H1 (cell line): ENCODE results near the gene ANKFN1. TPM values are rescaled to one million over a fixed set of nuclear protein-coding genes. Genes with fewer than 3 reads are reported as not detected.

ENCODE experiments used
- CTCF ChIA-PET: fragments of 300-600 bp; sonication (Branson Sonifier 250); formaldehyde crosslinking; loops from one replicate; lab custom pipeline; 2021; ENCODE audit not compliant: partially characterized antibody; lab: Charles Lee
- POLR2A ChIA-PET: fragments of 300-600 bp; sonication (Branson Sonifier 250); formaldehyde crosslinking; loops from one replicate; lab custom pipeline; 2021; ENCODE audit warnings: inconsistent platforms; ENCODE audit not compliant: partially characterized antibody; lab: Charles Lee
- DNase-seq, 2 experiments: peaks; one replicate each; pipeline versions ENCODE4 v3.0.0 to v3.0.0-alpha.2; 2010 to 2022; ENCODE audit warnings: low spot score in 2 of 2, low read depth in 1 of 2, mixed read lengths in 1 of 2
- FAIRE-seq: peaks from 2 replicates; lab custom pipeline; 2011; peaks lifted over from hg19 to GRCh38; lab: Jason Lieb, UNC
- H2AFZ ChIP-seq: 2 replicates; pipeline ENCODE4 v1.8.1; 2012; ENCODE audit warnings: low read length, inconsistent platforms
- H2AK5ac ChIP-seq: 2 replicates; pipeline ENCODE4 v1.6.1; 2013; ENCODE audit warnings: low read depth, low read length
- H2BK120ac ChIP-seq: replicated peaks from 2 replicates; pipeline ENCODE3; 2013; ENCODE audit warnings: low read depth, low read length, inconsistent platforms
- H2BK12ac ChIP-seq: 2 replicates; pipeline ENCODE4 v1.6.1; 2013; ENCODE audit warnings: low read depth, low read length
- H2BK15ac ChIP-seq: 2 replicates; pipeline ENCODE4 v1.6.1; 2013; ENCODE audit warnings: low read length
- H2BK20ac ChIP-seq: 2 replicates; pipeline ENCODE4 v1.6.1; 2013; ENCODE audit warnings: low read length
- H2BK5ac ChIP-seq: 2 replicates; pipeline ENCODE4 v1.6.1; 2013; ENCODE audit warnings: low read depth, low read length
- H3K14ac ChIP-seq: 2 replicates; pipeline ENCODE4 v1.6.1; 2013; ENCODE audit warnings: inconsistent platforms; ENCODE audit not compliant: insufficient read length
- H3K18ac ChIP-seq: 2 replicates; pipeline ENCODE4 v1.6.1; 2013; ENCODE audit warnings: low read length; ENCODE audit errors: extremely low read depth
- H3K23ac ChIP-seq: 2 replicates; pipeline ENCODE4 v1.6.1; 2013; ENCODE audit warnings: inconsistent platforms; ENCODE audit not compliant: insufficient read length
- H3K23me2 ChIP-seq: 2 replicates; pipeline ENCODE4 v1.6.1; 2013; ENCODE audit warnings: low read depth, low read length
- H3K27ac ChIP-seq: 2 replicates; pipeline ENCODE4 v1.6.1; 2011; ENCODE audit warnings: low read depth, low read length, inconsistent platforms
- H3K27me3 ChIP-seq, 4 experiments: replicated peaks in 1 of 4; 1 replicate in 1 of 4; 2 replicates in 3 of 4; pipeline versions ENCODE4 v1.6.1 to v1.8.1; 2011 to 2013; ENCODE audit warnings: low read length in 3 of 4, mild to moderate bottlenecking in 3 of 4, inconsistent platforms in 2 of 4, mixed read lengths in 2 of 4, moderate library complexity in 1 of 4; ENCODE audit not compliant: control insufficient read depth in 3 of 4, insufficient read depth in 3 of 4; ENCODE audit errors: extremely low read depth in 1 of 4
- H3K36me3 ChIP-seq, 4 experiments: 2 replicates each; pipeline versions ENCODE4 v1.6.1 to v1.8.1; 2011 to 2013; ENCODE audit warnings: mild to moderate bottlenecking in 4 of 4, low read length in 3 of 4, moderate library complexity in 2 of 4, control low read depth in 1 of 4, inconsistent platforms in 1 of 4; ENCODE audit not compliant: insufficient read depth in 4 of 4, control insufficient read depth in 2 of 4
- H3K4ac ChIP-seq: replicated peaks from 2 replicates; pipeline ENCODE3; 2013; ENCODE audit warnings: low read length, low read depth, mixed read lengths, inconsistent platforms; ENCODE audit not compliant: insufficient read length
- H3K4me1 ChIP-seq, 4 experiments: replicated peaks in 1 of 4; 1 replicate in 1 of 4; 2 replicates in 3 of 4; pipeline versions ENCODE4 v1.6.1 to v1.8.1; 2011 to 2013; ENCODE audit warnings: low read length in 3 of 4, inconsistent platforms in 2 of 4, mixed read lengths in 1 of 4; ENCODE audit not compliant: insufficient read depth in 4 of 4, control insufficient read depth in 3 of 4
- H3K4me2 ChIP-seq, 2 experiments: 2 replicates each; pipeline versions ENCODE4 v1.6.1 to v1.8.1; 2011 to 2013; ENCODE audit warnings: low read depth in 2 of 2, low read length in 2 of 2, control low read depth in 1 of 2, inconsistent platforms in 1 of 2, mild to moderate bottlenecking in 1 of 2; ENCODE audit not compliant: insufficient read depth in 1 of 2
- H3K4me3 ChIP-seq, 4 experiments: fragments of 200-600, 300-600 bp in 1 of 4; sonication (generic), shearing (Covaris generic), sonication (Bioruptor Twin) in 1 of 4; 2 replicates each; pipeline versions ENCODE4 v1.5.1 to v1.8.1; 2011 to 2016; ENCODE audit warnings: low read length in 4 of 4, low read depth in 3 of 4, control low read depth in 2 of 4, inconsistent platforms in 2 of 4, mild to moderate bottlenecking in 2 of 4, mixed read lengths in 1 of 4, moderate library complexity in 1 of 4; ENCODE audit not compliant: insufficient read depth in 2 of 4; ENCODE audit errors: extremely low read depth in 1 of 4
- H3K56ac ChIP-seq: replicated peaks from 2 replicates; pipeline ENCODE3; 2013; ENCODE audit warnings: low read depth, mild to moderate bottlenecking, mixed read lengths, low read length, inconsistent platforms; ENCODE audit not compliant: insufficient read length
- H3K79me1 ChIP-seq: 2 replicates; pipeline ENCODE4 v1.6.1; 2013; ENCODE audit warnings: low read depth, low read length, control low read depth
- H3K79me2 ChIP-seq, 2 experiments: 2 replicates each; pipeline versions ENCODE4 v1.6.1 to v1.8.1; 2012 to 2013; ENCODE audit warnings: low read length in 2 of 2, mild to moderate bottlenecking in 2 of 2, inconsistent platforms in 1 of 2; ENCODE audit not compliant: insufficient read depth in 2 of 2, control insufficient read depth in 1 of 2
- H3K9ac ChIP-seq, 4 experiments: replicated peaks in 1 of 4; 1 replicate in 1 of 4; 2 replicates in 3 of 4; pipeline versions ENCODE4 v1.6.1 to v1.8.1; 2011 to 2013; ENCODE audit warnings: low read depth in 3 of 4, low read length in 3 of 4, control low read depth in 2 of 4, mild to moderate bottlenecking in 2 of 4, moderate library complexity in 2 of 4, inconsistent platforms in 1 of 4; ENCODE audit errors: extremely low read depth in 1 of 4
- H3K9me3 ChIP-seq, 2 experiments: 2 replicates each; pipeline versions ENCODE4 v1.6.1 to v1.8.1; 2012 to 2013; ENCODE audit warnings: mild to moderate bottlenecking in 2 of 2, moderate library complexity in 2 of 2, control low read depth in 1 of 2, inconsistent platforms in 1 of 2, low read depth in 1 of 2, low read length in 1 of 2, mixed read lengths in 1 of 2; ENCODE audit not compliant: insufficient read depth in 2 of 2
- H4K20me1 ChIP-seq, 2 experiments: replicated peaks in 1 of 2; 2 replicates each; pipeline versions ENCODE3 to v1.8.1; 2011 to 2013; ENCODE audit warnings: inconsistent platforms in 2 of 2, low read length in 2 of 2, mild to moderate bottlenecking in 1 of 2; ENCODE audit not compliant: insufficient read depth in 2 of 2, control insufficient read depth in 1 of 2
- H4K5ac ChIP-seq: 2 replicates; pipeline ENCODE4 v1.6.1; 2013; ENCODE audit warnings: low read length, low read depth, mixed read lengths, inconsistent platforms; ENCODE audit not compliant: insufficient read length
- H4K8ac ChIP-seq: 2 replicates; pipeline ENCODE4 v1.8.0; 2013; ENCODE audit warnings: mild to moderate bottlenecking, moderate library complexity, low read length, inconsistent platforms; ENCODE audit not compliant: insufficient read depth; ENCODE audit errors: extremely low read depth
- H4K91ac ChIP-seq: replicated peaks from 2 replicates; pipeline ENCODE3; 2013; ENCODE audit warnings: low read length, mixed read lengths, inconsistent platforms; ENCODE audit not compliant: insufficient read length
- BACH1 ChIP-seq: IDR thresholded peaks from 2 replicates; pipeline ENCODE4 v1.6.1; 2012; ENCODE audit warnings: low read length, improper control_type of control experiment
- HDAC6 ChIP-seq: IDR thresholded peaks from one replicate; pipeline ENCODE4 v1.7.1; 2012; ENCODE audit warnings: low read depth, mild to moderate bottlenecking, inconsistent platforms, low read length, moderate library complexity
- JUN ChIP-seq: IDR thresholded peaks from 2 replicates; pipeline ENCODE4 v1.6.1; 2011; ENCODE audit warnings: low read depth, mild to moderate bottlenecking, improper control_type of control experiment, low read length
- JUND ChIP-seq: IDR thresholded peaks from 2 replicates; pipeline ENCODE4 v1.6.1; 2011; ENCODE audit warnings: mild to moderate bottlenecking, improper control_type of control experiment, low read length
- KDM4A ChIP-seq: IDR thresholded peaks from one replicate; pipeline ENCODE4 v1.7.1; 2012; ENCODE audit warnings: low read depth, mild to moderate bottlenecking, moderate library complexity, low read length, inconsistent platforms; ENCODE audit not compliant: severe bottlenecking
- KDM5A ChIP-seq: fragments of 200-600 bp; IDR thresholded peaks from 2 replicates; pipeline ENCODE4 v1.7.1; 2012; ENCODE audit warnings: mild to moderate bottlenecking, low read length, inconsistent platforms, mixed read lengths
- MAFK ChIP-seq: IDR thresholded peaks from 2 replicates; pipeline ENCODE4 v1.6.1; 2012; ENCODE audit warnings: low read depth, mild to moderate bottlenecking, improper control_type of control experiment, low read length
- NRF1 ChIP-seq: IDR thresholded peaks from 2 replicates; pipeline ENCODE4 v1.6.1; 2011; ENCODE audit warnings: mild to moderate bottlenecking, low read depth, low read length, improper control_type of control experiment
- POU5F1 ChIP-seq: IDR thresholded peaks from 2 replicates; pipeline ENCODE4 v1.6.1; 2011; ENCODE audit warnings: low read depth, mild to moderate bottlenecking, low read length, moderate library complexity
- RBBP5 ChIP-seq: IDR thresholded peaks from 2 replicates; pipeline ENCODE4 v1.7.1; 2012; ENCODE audit warnings: low read depth, mild to moderate bottlenecking, inconsistent platforms, low read length, moderate library complexity, borderline replicate concordance
- SAP30 ChIP-seq: fragments of 300-600 bp; sonication (generic); IDR thresholded peaks from 2 replicates; pipeline ENCODE4 v1.7.1; 2012; ENCODE audit warnings: low read length, moderate library complexity, mild to moderate bottlenecking, inconsistent platforms; ENCODE audit not compliant: insufficient read depth, insufficient replicate concordance
- SIX5 ChIP-seq: IDR thresholded peaks from 2 replicates; pipeline ENCODE4 v1.6.1; 2011; ENCODE audit warnings: mild to moderate bottlenecking, low read depth, low read length
- TAF7 ChIP-seq: optimal IDR thresholded peaks from 2 replicates; pipeline ENCODE3; 2011; ENCODE audit warnings: low read depth, mild to moderate bottlenecking, inconsistent platforms, low read length, moderate library complexity, borderline replicate concordance
- ZNF274 ChIP-seq: IDR thresholded peaks from 2 replicates; pipeline ENCODE4 v1.7.0; 2012; ENCODE audit warnings: low read length, borderline replicate concordance; ENCODE audit errors: extremely low read depth
- WGBS, 2 experiments: shearing (Covaris generic) in 1 of 2; methylation state at CpG; one replicate each; pipeline versions ENCODE4 v1.1.6 to v1.1.7; 2013 to 2015; ENCODE audit warnings: low lambda C conversion rate in 2 of 2, mixed read lengths in 2 of 2, inconsistent platforms in 1 of 2, low coverage in 1 of 2, missing lambda C conversion rate in 1 of 2; ENCODE audit not compliant: insufficient replicate concordance in 2 of 2, insufficient coverage in 1 of 2, insufficient read length in 1 of 2; ENCODE audit errors: extremely low coverage in 1 of 2, missing lambda C conversion rate in 1 of 2; 5-methylcytosine and 5-hydroxymethylcytosine counted together
- polyA plus RNA-seq, 7 experiments: library from polyadenylated mRNA; depleted of rRNA in 3 of 7; stranded (reverse) in 5 of 7; unstranded in 2 of 7; fragments of >200 nt in 5 of 7; fragments of 200-250 nt in 2 of 7; gene quantifications; 1 replicate in 5 of 7; 2 replicates in 1 of 7; 4 replicates in 1 of 7; pipeline versions ENCODE4 v1.2.1 to v1.2.3, GENCODE V29; 2011 to 2013; ENCODE audit warnings: missing spikeins in 2 of 7, mixed read lengths in 2 of 7
- total RNA-seq: library from RNA; stranded (reverse); fragmentation: NEBNext Ultra II Directional; extraction: Animal tissue kit (Norgen Biotek cat#: 25700); gene quantifications from 2 replicates; pipeline ENCODE4 v1.2.1, GENCODE V29; 2021
- TF ChIP-seq, protein P1 (sequence below): IDR thresholded peaks from 2 replicates; pipeline ENCODE4 v1.6.1; 2011; ENCODE audit warnings: low read depth, mild to moderate bottlenecking, low read length; ENCODE audit not compliant: insufficient read depth

ANKFN1 gene
- total and polyA plus RNA-seq, 2 of the 8 experiments (the other 6 are each of a cell fraction or from before 2014, with no cell fraction given) = not detected

DNA sequence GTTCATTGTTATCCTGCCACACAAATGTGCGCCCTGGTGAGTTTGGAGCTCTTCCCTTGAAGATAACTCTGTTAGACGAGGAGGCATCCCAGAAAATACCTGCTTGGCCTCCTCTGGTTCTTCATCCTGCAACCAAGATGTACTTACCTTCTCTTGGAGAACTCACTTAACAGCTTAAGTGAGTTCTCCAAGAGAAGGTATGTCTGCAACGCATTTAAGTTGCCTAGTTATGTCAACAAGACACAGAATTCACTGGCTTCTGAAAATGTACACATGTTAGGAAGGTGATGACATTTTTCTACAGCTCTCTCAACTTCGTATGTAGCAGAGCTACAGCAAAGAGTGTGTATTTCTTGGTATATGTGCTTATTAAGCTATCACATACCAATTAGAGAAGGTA, 361.6 kb downstream of the ANKFN1 start:
- Histone ChIP-seq H2BK20ac (no peak overlapping the region), H2BK15ac (no peak overlapping the region), H3K4ac (no peak overlapping the region), H3K27ac (no peak overlapping the region), H3K9me3 (no peaks in the 10 kb centered on the region), H4K91ac (no peak overlapping the region), H4K5ac (no peak overlapping the region), H3K18ac (no peak overlapping the region), H3K23ac (no peak overlapping the region), H2AFZ (no peak overlapping the region), H2BK120ac (no peak overlapping the region), H3K23me2 (no peaks in the 10 kb centered on the region), H4K8ac (no peak overlapping the region; the same call in 1 of the 2 replicates), H3K4me1 (no peaks in the 10 kb centered on the region), H3K79me2 (no peaks in the 10 kb centered on the region), H3K79me1 (no peaks in the 10 kb centered on the region), H3K56ac (no peak overlapping the region), H4K20me1 (no peaks in the 10 kb centered on the region), H3K9ac (no peak overlapping the region), H3K4me2 (no peak overlapping the region), H3K4me3 (no peak overlapping the region), H2AK5ac (no peak overlapping the region), H3K27me3 (no peaks in the 10 kb centered on the region), H3K36me3 (no peaks in the 10 kb centered on the region), H3K14ac (no peak overlapping the region), H2BK12ac (no peak overlapping the region), H2BK5ac (no peak overlapping the region)
- DNase-seq (no peak), FAIRE-seq (no peak)
- ChIA-PET POLR2A (no interaction called here), CTCF (interaction anchor here (0.9 to 1.2 kb wide), 3 partner anchors 115 to 202 kb away, joined by 3 read pairs; no protein-coding TSS in a partner anchor)
- 89% methylated on average over 4 of the region's 4 CpGs; no CpG with 5 or more reads in 1 of the 2 experiments for WGBS, 2 experiments
- TF ChIP-seq KDM5A (no peak), SIX5 (no peak), TAF7 (no peak), JUND (no peak), HDAC6 (no peak), BACH1 (no peak), ZNF274 (no peak), POU5F1 (no peak), MAFK (no peak), KDM4A (no peak), JUN (no peak), NRF1 (no peak), SAP30 (no peak), RBBP5 (no peak)
- TF ChIP-seq, protein P1, sequence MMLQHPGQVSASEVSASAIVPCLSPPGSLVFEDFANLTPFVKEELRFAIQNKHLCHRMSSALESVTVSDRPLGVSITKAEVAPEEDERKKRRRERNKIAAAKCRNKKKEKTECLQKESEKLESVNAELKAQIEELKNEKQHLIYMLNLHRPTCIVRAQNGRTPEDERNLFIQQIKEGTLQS = no peak
